PC-9 (cell line): Measurements from ENCODE around the gene TTLL5.

ENCODE experiments used
- EZH2 ChIP-seq: fragments of 200-600 bp; sonication (generic); IDR thresholded peaks from 2 replicates; pipeline ENCODE4 v1.8.0; 2017; ENCODE audit warnings: antibody characterized with exemption, low read depth
- TF ChIP-seq, protein P1 (sequence below): fragments of 200-600 bp; sonication (generic); conservative IDR thresholded peaks from 2 replicates; pipeline ENCODE4 v1.6.1; 2017; ENCODE audit warnings: mixed run types, antibody characterized with exemption, mild to moderate bottlenecking, moderate library complexity

DNA sequence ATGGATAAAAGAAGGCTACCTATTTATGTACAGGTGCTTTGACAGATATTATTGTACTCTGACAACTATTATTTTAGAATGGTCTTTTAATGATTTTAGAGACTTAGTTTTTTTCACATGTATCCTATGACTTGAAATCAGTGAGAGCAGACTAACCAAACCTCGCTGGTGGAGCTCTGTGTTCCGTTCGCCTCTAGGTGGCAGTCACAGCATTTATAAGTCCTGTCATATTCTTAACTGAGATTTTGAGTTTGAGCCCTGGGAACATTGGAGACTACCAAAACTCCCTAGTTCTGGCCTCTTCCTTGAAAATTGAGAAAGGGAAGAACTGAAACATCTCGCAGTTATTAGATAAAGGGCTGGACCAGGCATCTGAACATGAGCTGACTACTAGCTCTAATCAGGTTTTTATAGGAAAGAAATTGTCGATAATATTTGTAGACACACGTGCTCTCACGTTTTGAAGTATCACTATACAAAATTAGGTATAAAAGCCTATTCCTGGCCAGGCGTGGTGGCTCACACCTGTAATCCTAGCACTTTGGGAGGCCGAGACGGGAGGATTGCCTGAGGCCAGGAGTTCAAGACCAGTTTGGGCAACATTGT, 48.3 kb downstream of the TTLL5 start:
- TF ChIP-seq, protein P1, sequence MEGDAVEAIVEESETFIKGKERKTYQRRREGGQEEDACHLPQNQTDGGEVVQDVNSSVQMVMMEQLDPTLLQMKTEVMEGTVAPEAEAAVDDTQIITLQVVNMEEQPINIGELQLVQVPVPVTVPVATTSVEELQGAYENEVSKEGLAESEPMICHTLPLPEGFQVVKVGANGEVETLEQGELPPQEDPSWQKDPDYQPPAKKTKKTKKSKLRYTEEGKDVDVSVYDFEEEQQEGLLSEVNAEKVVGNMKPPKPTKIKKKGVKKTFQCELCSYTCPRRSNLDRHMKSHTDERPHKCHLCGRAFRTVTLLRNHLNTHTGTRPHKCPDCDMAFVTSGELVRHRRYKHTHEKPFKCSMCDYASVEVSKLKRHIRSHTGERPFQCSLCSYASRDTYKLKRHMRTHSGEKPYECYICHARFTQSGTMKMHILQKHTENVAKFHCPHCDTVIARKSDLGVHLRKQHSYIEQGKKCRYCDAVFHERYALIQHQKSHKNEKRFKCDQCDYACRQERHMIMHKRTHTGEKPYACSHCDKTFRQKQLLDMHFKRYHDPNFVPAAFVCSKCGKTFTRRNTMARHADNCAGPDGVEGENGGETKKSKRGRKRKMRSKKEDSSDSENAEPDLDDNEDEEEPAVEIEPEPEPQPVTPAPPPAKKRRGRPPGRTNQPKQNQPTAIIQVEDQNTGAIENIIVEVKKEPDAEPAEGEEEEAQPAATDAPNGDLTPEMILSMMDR: peak; percentile 87
- no peak for TF ChIP-seq EZH2
